ENCODE results near the gene RNF169.

- TF ChIP-seq GATA3 (IDR thresholded peaks at IDR 0.05; ENCODE audit: low read depth, low read length) (no peak), GATA2 (IDR thresholded peaks at IDR 0.05; ENCODE audit: low read depth, low read length) (no peak)
Observed at GRCh38 chr11:74717221-74717969, 31.3 kb upstream of the RNF169 start.
